HepG2 (cell line): ENCODE results near the gene BPIFB6. TPM values are rescaled to one million over a fixed set of nuclear protein-coding genes. Genes with fewer than 3 reads are reported as not detected.

ENCODE experiments used
- CBX1 ChIP-seq: IDR thresholded peaks from one replicate; pipeline ENCODE4 v1.6.1; 2016; ENCODE audit warnings: antibody characterized with exemption, low read depth
- FOXC1 ChIP-seq: sonication (generic); formaldehyde crosslinking; IDR thresholded peaks from 2 replicates; pipeline ENCODE4 v1.8.0; 2022; ENCODE audit warnings: mild to moderate bottlenecking, missing genetic modification reagents, borderline replicate concordance
- HNRNPH1 ChIP-seq: fragments of 200-400 bp; formaldehyde crosslinking; optimal IDR thresholded peaks from 2 replicates; pipeline ENCODE3; 2017; ENCODE audit warnings: mild to moderate bottlenecking, low read depth, low read length
- KDM2A ChIP-seq: sonication (generic); formaldehyde crosslinking; IDR thresholded peaks from 2 replicates; pipeline ENCODE4 v1.4.0; 2020; ENCODE audit warnings: low read depth, missing genetic modification reagents, borderline replicate concordance
- KDM3A ChIP-seq: IDR thresholded peaks from 2 replicates; pipeline ENCODE4 v1.6.1; 2018; ENCODE audit warnings: low read depth, missing compliant biosample characterization
- MIER2 ChIP-seq: IDR thresholded peaks from 2 replicates; pipeline ENCODE4 v1.6.1; 2016; ENCODE audit warnings: missing biosample characterization, missing genetic modification reagents
- TCF7L2 ChIP-seq: IDR thresholded peaks from 2 replicates; pipeline ENCODE4 v1.6.1; 2011; ENCODE audit warnings: mild to moderate bottlenecking, low read depth, low read length, moderate library complexity
- TFE3 ChIP-seq: IDR thresholded peaks from 2 replicates; pipeline ENCODE4 v1.6.1; 2016
- ZBTB43 ChIP-seq: sonication (generic); formaldehyde crosslinking; conservative IDR thresholded peaks from 2 replicates; pipeline ENCODE4 v1.4.0; 2020; ENCODE audit warnings: missing genetic modification reagents
- ZKSCAN1 ChIP-seq: fragments of 150-350 bp; IDR thresholded peaks from 2 replicates; pipeline ENCODE4 v1.6.1; 2014; ENCODE audit warnings: low read length
- ZNF12 ChIP-seq: sonication (generic); formaldehyde crosslinking; IDR thresholded peaks from 2 replicates; pipeline ENCODE4 v1.5.0; 2020; ENCODE audit warnings: missing genetic modification reagents
- ZNF160 ChIP-seq: sonication (generic); formaldehyde crosslinking; IDR thresholded peaks from 2 replicates; pipeline ENCODE4 v1.8.0; 2022; ENCODE audit warnings: mild to moderate bottlenecking, inconsistent platforms, missing genetic modification reagents
- ZNF530 ChIP-seq: sonication (generic); formaldehyde crosslinking; IDR thresholded peaks from 2 replicates; pipeline ENCODE4 v1.5.0; 2020; ENCODE audit warnings: low read depth, mild to moderate bottlenecking, missing genetic modification reagents
- ZNF607 ChIP-seq: sonication (generic); formaldehyde crosslinking; IDR thresholded peaks from 2 replicates; pipeline ENCODE4 v1.5.1; 2020; ENCODE audit warnings: missing genetic modification reagents, mild to moderate bottlenecking, borderline replicate concordance
- ZNF616 ChIP-seq: sonication (generic); formaldehyde crosslinking; IDR thresholded peaks from 2 replicates; pipeline ENCODE4 v1.5.0; 2020; ENCODE audit warnings: low read depth, mild to moderate bottlenecking, missing genetic modification reagents
- ZNF7 ChIP-seq: IDR thresholded peaks from 2 replicates; pipeline ENCODE4 v1.6.1; 2016; ENCODE audit warnings: missing biosample characterization, missing genetic modification reagents
- ZNF816 ChIP-seq: sonication (generic); formaldehyde crosslinking; IDR thresholded peaks from 2 replicates; pipeline ENCODE4 v1.8.0; 2022; ENCODE audit warnings: missing genetic modification reagents, mild to moderate bottlenecking, borderline replicate concordance
- ZSCAN21 ChIP-seq: sonication (generic); formaldehyde crosslinking; IDR thresholded peaks from 2 replicates; pipeline ENCODE4 v1.8.0; 2022; ENCODE audit warnings: mild to moderate bottlenecking, missing genetic modification reagents, moderate library complexity, borderline replicate concordance
- polyA plus RNA-seq, 8 experiments: library from polyadenylated mRNA; depleted of rRNA in 3 of 8; stranded (reverse) in 7 of 8; unstranded in 1 of 8; fragments of >200 nt; fragmentation: Illumina TruSeq in 4 of 8; extraction: Trizol in 4 of 8; gene quantifications; 2 replicates each; pipeline versions ENCODE4 v1.2.1 to v1.2.3, GENCODE V29; 2011 to 2016; ENCODE audit warnings: low read depth in 4 of 8, missing spikeins in 1 of 8, mixed read lengths in 1 of 8; ENCODE audit not compliant: insufficient read depth in 1 of 8
- total RNA-seq, 5 experiments: library from RNA; depleted of rRNA; stranded (reverse); fragments of >200 nt; fragmentation: Illumina TruSeq; extraction: Trizol; gene quantifications; 2 replicates each; pipeline ENCODE4 v1.2.3, GENCODE V29; 2016; ENCODE audit warnings: low read depth in 1 of 5
- TF ChIP-seq, protein P1 (sequence below): sonication (generic); formaldehyde crosslinking; IDR thresholded peaks from 2 replicates; pipeline ENCODE4 v1.4.0; 2020; ENCODE audit warnings: mild to moderate bottlenecking, missing genetic modification reagents
- TF ChIP-seq, protein P2 (sequence below), 2 experiments: sonication (generic) in 1 of 2; formaldehyde crosslinking in 1 of 2; IDR thresholded peaks; 2 replicates each; pipeline versions ENCODE4 v1.5.1 to v1.6.1; 2011 to 2020; ENCODE audit warnings: borderline replicate concordance in 1 of 2, low read depth in 1 of 2, low read length in 1 of 2, mild to moderate bottlenecking in 1 of 2, missing genetic modification reagents in 1 of 2, moderate library complexity in 1 of 2

The BPIFB6 gene
- total and polyA plus RNA-seq, 2 of the 13 experiments (the other 11 are each of a cell fraction or from before 2014, with no cell fraction given) = 0.13 to 1.7 TPM

DNA sequence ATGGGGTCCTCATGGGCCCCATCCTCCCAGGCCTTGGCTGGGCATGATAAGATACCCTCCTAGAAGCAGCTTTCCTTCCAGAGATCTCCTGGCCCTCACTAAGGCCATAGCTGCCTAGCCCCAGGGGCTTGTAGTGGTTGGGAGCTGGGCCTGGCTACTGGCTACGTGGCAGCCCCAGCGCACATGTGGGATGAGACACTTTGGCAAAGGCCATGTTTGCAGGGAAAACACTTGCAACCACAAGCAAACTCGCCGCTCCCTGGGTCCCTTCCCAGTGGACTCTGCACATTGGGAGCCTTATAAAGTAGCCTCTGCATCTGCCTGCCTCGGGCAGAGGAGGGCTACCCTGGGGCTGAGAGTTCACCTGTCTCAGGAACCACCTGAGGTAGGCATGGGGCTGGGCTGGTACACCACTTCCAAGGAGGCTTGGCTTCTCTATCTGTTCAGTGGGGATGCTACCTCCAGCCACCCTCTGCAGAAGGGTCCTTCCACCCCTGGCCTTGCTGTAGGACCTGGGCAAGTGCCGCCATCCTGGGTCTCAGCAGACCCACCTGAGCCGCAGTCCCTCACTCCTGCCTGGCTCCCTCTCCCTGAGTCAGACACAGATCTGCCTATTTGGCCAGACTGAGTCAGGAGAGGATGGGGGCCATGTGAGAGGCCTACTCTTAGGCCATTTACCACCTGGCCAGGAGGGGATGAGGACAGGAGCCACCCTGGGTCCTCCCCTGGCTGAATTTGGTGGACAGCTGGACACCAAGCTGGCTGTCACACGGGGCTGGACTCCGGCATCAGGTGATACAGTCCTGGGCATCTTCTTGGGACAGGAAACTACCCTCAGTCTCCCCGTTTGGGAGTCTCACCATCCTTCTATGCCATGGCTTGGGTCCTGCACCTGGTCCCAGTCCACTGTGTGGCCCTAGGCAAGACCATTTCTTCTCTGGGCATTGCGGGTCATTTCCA is 23.8 kb upstream of the BPIFB6 start, which contains the start of gene BPIFB2 (continued):
- TF ChIP-seq ZNF607 = 0 out of 2 replicates have a peak, but pooled peaks have one; percentile 6
- TF ChIP-seq, protein P1, sequence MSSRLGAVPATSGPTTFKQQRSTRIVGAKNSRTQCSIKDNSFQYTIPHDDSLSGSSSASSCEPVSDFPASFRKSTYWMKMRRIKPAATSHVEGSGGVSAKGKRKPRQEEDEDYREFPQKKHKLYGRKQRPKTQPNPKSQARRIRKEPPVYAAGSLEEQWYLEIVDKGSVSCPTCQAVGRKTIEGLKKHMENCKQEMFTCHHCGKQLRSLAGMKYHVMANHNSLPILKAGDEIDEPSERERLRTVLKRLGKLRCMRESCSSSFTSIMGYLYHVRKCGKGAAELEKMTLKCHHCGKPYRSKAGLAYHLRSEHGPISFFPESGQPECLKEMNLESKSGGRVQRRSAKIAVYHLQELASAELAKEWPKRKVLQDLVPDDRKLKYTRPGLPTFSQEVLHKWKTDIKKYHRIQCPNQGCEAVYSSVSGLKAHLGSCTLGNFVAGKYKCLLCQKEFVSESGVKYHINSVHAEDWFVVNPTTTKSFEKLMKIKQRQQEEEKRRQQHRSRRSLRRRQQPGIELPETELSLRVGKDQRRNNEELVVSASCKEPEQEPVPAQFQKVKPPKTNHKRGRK (CRISPR knock-in tag) = peak; percentile 91; the same call in 1 of the 2 replicates
- TF ChIP-seq TFE3 (CRISPR knock-in tag) = no peak; the same call in 1 of the 2 replicates
- TF ChIP-seq ZNF816 = peak; percentile 91; the same call in 1 of the 2 replicates
- peak; percentile 65 for TF ChIP-seq ZSCAN21 (CRISPR knock-in tag)
- peak; percentile 97 for TF ChIP-seq KDM3A (CRISPR knock-in tag)
- TF ChIP-seq ZKSCAN1 = no peak; the same call in 1 of the 2 replicates
- TF ChIP-seq ZNF616 (CRISPR knock-in tag) = 0 out of 2 replicates have a peak, but pooled peaks have one; percentile 6
- TF ChIP-seq ZBTB43 (CRISPR knock-in tag) = no peak; the same call in none of the 2 replicates
- TF ChIP-seq, protein P2, sequence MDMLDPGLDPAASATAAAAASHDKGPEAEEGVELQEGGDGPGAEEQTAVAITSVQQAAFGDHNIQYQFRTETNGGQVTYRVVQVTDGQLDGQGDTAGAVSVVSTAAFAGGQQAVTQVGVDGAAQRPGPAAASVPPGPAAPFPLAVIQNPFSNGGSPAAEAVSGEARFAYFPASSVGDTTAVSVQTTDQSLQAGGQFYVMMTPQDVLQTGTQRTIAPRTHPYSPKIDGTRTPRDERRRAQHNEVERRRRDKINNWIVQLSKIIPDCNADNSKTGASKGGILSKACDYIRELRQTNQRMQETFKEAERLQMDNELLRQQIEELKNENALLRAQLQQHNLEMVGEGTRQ (IDR thresholded peaks at IDR 0.05; ENCODE audit: low read depth, low read length) = no peak
- TF ChIP-seq, protein P2 (CRISPR knock-in tag; IDR thresholded peaks at IDR 0.05; ENCODE audit: borderline replicate concordance) = no peak
- peak; percentile 96 for TF ChIP-seq CBX1
- TF ChIP-seq TCF7L2 = no peak
- TF ChIP-seq MIER2 (CRISPR knock-in tag) = peak; percentile 54
- TF ChIP-seq ZNF530 = peak; percentile 26; the same call in 1 of the 2 replicates
- no peak for TF ChIP-seq FOXC1 (CRISPR knock-in tag)
- TF ChIP-seq KDM2A (CRISPR knock-in tag) = peak; percentile 82
- peak; percentile 83; the same call in 1 of the 2 replicates for TF ChIP-seq ZNF160
- TF ChIP-seq ZNF12 (CRISPR knock-in tag) = no peak; the same call in 1 of the 2 replicates
- peak; percentile 99 for TF ChIP-seq HNRNPH1
- TF ChIP-seq ZNF7 = 0 out of 2 replicates have a peak, but pooled peaks have one; percentile 6
